IMR-90 (cell line): ENCODE data around the gene PSME4. TPM values are rescaled to one million over a fixed set of nuclear protein-coding genes. Genes with fewer than 3 reads are reported as not detected.
A peak's percentile ranks its signal among the peaks of the same experiment; 100 is the strongest.

Experiments
- ATAC-seq: fragments of 200-7000 bp; cut with Tn5 transposase; 2 replicates; pipeline ENCODE4 v1.9.1; 2020; ENCODE audit warnings: low read depth, mild to moderate bottlenecking, moderate library complexity
- BruUV-seq: library from RNA; stranded (reverse); fragments of 400-500 nt; replicated peaks from 2 replicates; lab custom pipeline; 2021; lab: Mats Ljungman, UMichigan
- CTCF ChIA-PET: fragments of 300-600 bp; formaldehyde crosslinking; extraction: SDS; loops from one replicate; lab custom pipeline; 2021; ENCODE audit warnings: antibody characterized with exemption; lab: Yijun Ruan, JAX
- POLR2A ChIA-PET: fragments of 300-600 bp; sonication (Branson Sonifier 250); formaldehyde crosslinking; loops from one replicate; lab custom pipeline; 2022; ENCODE audit warnings: antibody characterized with exemption; ENCODE audit not compliant: unreplicated experiment; lab: Charles Lee
- DNase-seq: peaks from one replicate; pipeline ENCODE4 v3.0.0; 2013
- H2AFZ ChIP-seq: replicated peaks from 2 replicates; pipeline ENCODE3; 2013; ENCODE audit warnings: low read length, mild to moderate bottlenecking; ENCODE audit not compliant: poor library complexity
- H2AK5ac ChIP-seq: 2 replicates; pipeline ENCODE4 v1.6.1; 2013; ENCODE audit warnings: low read depth, low read length, inconsistent platforms
- H2AK9ac ChIP-seq: replicated peaks from 2 replicates; pipeline ENCODE3; 2013; ENCODE audit warnings: mild to moderate bottlenecking, low read depth, low read length, moderate library complexity; ENCODE audit not compliant: poor library complexity
- H2BK120ac ChIP-seq: 2 replicates; pipeline ENCODE4 v1.6.1; 2013; ENCODE audit warnings: low read depth, low read length, inconsistent platforms
- H2BK15ac ChIP-seq: 3 replicates; pipeline ENCODE4 v1.6.1; 2013; ENCODE audit warnings: low read depth, low read length, inconsistent platforms
- H2BK20ac ChIP-seq: 2 replicates; pipeline ENCODE4 v1.6.1; 2013; ENCODE audit warnings: low read depth, mild to moderate bottlenecking, inconsistent platforms, low read length, moderate library complexity
- H2BK5ac ChIP-seq: 2 replicates; pipeline ENCODE4 v1.6.1; 2013; ENCODE audit warnings: mild to moderate bottlenecking, low read depth, low read length, inconsistent platforms; ENCODE audit not compliant: poor library complexity, severe bottlenecking
- H3K14ac ChIP-seq: replicated peaks from 2 replicates; pipeline ENCODE4 v1.6.1; 2013; ENCODE audit warnings: low read depth, low read length, inconsistent platforms
- H3K18ac ChIP-seq: 2 replicates; pipeline ENCODE4 v1.6.1; 2013; ENCODE audit warnings: low read depth, low read length, control low read depth
- H3K23ac ChIP-seq: 2 replicates; pipeline ENCODE4 v1.6.1; 2013; ENCODE audit warnings: low read depth, low read length, inconsistent platforms
- H3K27ac ChIP-seq: 2 replicates; pipeline ENCODE4 v1.5.1; 2013; ENCODE audit warnings: mild to moderate bottlenecking, control low read depth, low read length; ENCODE audit not compliant: insufficient read depth
- H3K27me3 ChIP-seq: 2 replicates; pipeline ENCODE4 v1.6.1; 2013; ENCODE audit warnings: low read length; ENCODE audit not compliant: control insufficient read depth, insufficient read depth
- H3K36me3 ChIP-seq: 2 replicates; pipeline ENCODE4 v1.6.1; 2013; ENCODE audit warnings: low read length, mixed read lengths; ENCODE audit not compliant: control insufficient read depth, insufficient read depth
- H3K4ac ChIP-seq: 2 replicates; pipeline ENCODE4 v1.6.1; 2013; ENCODE audit warnings: low read depth, low read length, inconsistent platforms
- H3K4me1 ChIP-seq: 2 replicates; pipeline ENCODE4 v1.6.1; 2013; ENCODE audit warnings: low read length, mixed read lengths; ENCODE audit not compliant: control insufficient read depth, insufficient read depth
- H3K4me2 ChIP-seq: 2 replicates; pipeline ENCODE4 v1.6.1; 2013; ENCODE audit warnings: low read depth, mild to moderate bottlenecking, control low read depth, low read length, moderate library complexity
- H3K4me3 ChIP-seq: 2 replicates; pipeline ENCODE4 v1.5.1; 2013; ENCODE audit warnings: low read depth, mild to moderate bottlenecking, control low read depth, low read length, moderate library complexity; ENCODE audit not compliant: insufficient read depth
- H3K56ac ChIP-seq: 2 replicates; pipeline ENCODE4 v1.6.1; 2013; ENCODE audit warnings: low read length, inconsistent platforms; ENCODE audit not compliant: insufficient read depth; ENCODE audit errors: extremely low read depth
- H3K79me1 ChIP-seq, 2 experiments: 2 replicates each; pipeline ENCODE4 v1.6.1; 2013; ENCODE audit warnings: low read length in 2 of 2, inconsistent platforms in 1 of 2, low read depth in 1 of 2
- H3K9ac ChIP-seq: 2 replicates; pipeline ENCODE4 v1.6.1; 2013; ENCODE audit warnings: low read depth, low read length, control low read depth
- H3K9me1 ChIP-seq: 2 replicates; pipeline ENCODE4 v1.6.1; 2013; ENCODE audit warnings: low read length, inconsistent platforms; ENCODE audit not compliant: insufficient read depth
- H3K9me3 ChIP-seq: 2 replicates; pipeline ENCODE4 v1.6.1; 2013; ENCODE audit warnings: low read length; ENCODE audit not compliant: control insufficient read depth, insufficient read depth
- H4K20me1 ChIP-seq: 2 replicates; pipeline ENCODE4 v1.6.1; 2013; ENCODE audit warnings: low read length, inconsistent platforms; ENCODE audit not compliant: insufficient read depth
- H4K5ac ChIP-seq: 2 replicates; pipeline ENCODE4 v1.6.1; 2013; ENCODE audit warnings: mild to moderate bottlenecking, low read depth, low read length, control low read depth
- H4K8ac ChIP-seq, 2 experiments: 2 replicates each; pipeline ENCODE4 v1.6.1; 2013; ENCODE audit warnings: low read depth in 2 of 2, low read length in 2 of 2, control low read depth in 1 of 2, inconsistent platforms in 1 of 2
- H4K91ac ChIP-seq: 2 replicates; pipeline ENCODE4 v1.6.1; 2013; ENCODE audit warnings: low read depth, low read length, inconsistent platforms; ENCODE audit not compliant: insufficient read depth
- BHLHE40 ChIP-seq: fragments of 150-350 bp; IDR thresholded peaks from 2 replicates; pipeline ENCODE4 v1.6.1; 2016; ENCODE audit warnings: mild to moderate bottlenecking, low read depth, low read length
- CEBPB ChIP-seq: IDR thresholded peaks from 2 replicates; pipeline ENCODE4 v1.6.1; 2012; ENCODE audit warnings: low read depth, low read length, improper control_type of control experiment
- CHD1 ChIP-seq: IDR thresholded peaks from 2 replicates; pipeline ENCODE4 v1.6.1; 2012; ENCODE audit warnings: low read depth, low read length, improper control_type of control experiment
- CTCF ChIP-seq: conservative IDR thresholded peaks from 2 replicates; pipeline ENCODE4 v1.5.1; 2012; ENCODE audit warnings: mild to moderate bottlenecking, low read depth, low read length, improper control_type of control experiment
- ELK1 ChIP-seq: fragments of 150-350 bp; IDR thresholded peaks from 2 replicates; pipeline ENCODE4 v1.6.1; 2016; ENCODE audit warnings: low read depth, mild to moderate bottlenecking, low read length, moderate library complexity, borderline replicate concordance
- FOS ChIP-seq: fragments of 150-350 bp; IDR thresholded peaks from 2 replicates; pipeline ENCODE4 v1.6.1; 2016; ENCODE audit warnings: low read depth, low read length
- MAFK ChIP-seq: IDR thresholded peaks from 2 replicates; pipeline ENCODE4 v1.6.1; 2012; ENCODE audit warnings: low read depth, low read length, improper control_type of control experiment
- MAZ ChIP-seq: IDR thresholded peaks from 2 replicates; pipeline ENCODE4 v1.6.1; 2012; ENCODE audit warnings: low read depth, mild to moderate bottlenecking, low read length, improper control_type of control experiment, moderate library complexity, borderline replicate concordance
- MXI1 ChIP-seq: IDR thresholded peaks from 2 replicates; pipeline ENCODE4 v1.6.1; 2012; ENCODE audit warnings: low read depth, mild to moderate bottlenecking, low read length, moderate library complexity, borderline replicate concordance
- NFE2L2 ChIP-seq: fragments of 150-350 bp; IDR thresholded peaks from 2 replicates; pipeline ENCODE4 v1.6.1; 2016; ENCODE audit warnings: low read depth, mild to moderate bottlenecking, low read length
- POLR2A ChIP-seq: IDR thresholded peaks from 2 replicates; pipeline ENCODE4 v1.6.1; 2012; ENCODE audit warnings: mild to moderate bottlenecking, low read depth, low read length
- RAD21 ChIP-seq: IDR thresholded peaks from 2 replicates; pipeline ENCODE4 v1.6.1; 2012; ENCODE audit warnings: low read length, improper control_type of control experiment
- RCOR1 ChIP-seq: IDR thresholded peaks from 2 replicates; pipeline ENCODE4 v1.6.1; 2012; ENCODE audit warnings: mild to moderate bottlenecking, low read length, improper control_type of control experiment; ENCODE audit not compliant: insufficient replicate concordance
- SMC3 ChIP-seq: fragments of 150-350 bp; IDR thresholded peaks from 2 replicates; pipeline ENCODE4 v1.6.1; 2016; ENCODE audit warnings: low read depth, mild to moderate bottlenecking, antibody characterized with exemption, low read length, moderate library complexity
- USF2 ChIP-seq: fragments of 150-350 bp; IDR thresholded peaks from 2 replicates; pipeline ENCODE4 v1.6.1; 2017; ENCODE audit warnings: mild to moderate bottlenecking, antibody characterized with exemption, low read length, low read depth
- WGBS, 2 experiments: methylation state at CpG; one replicate each; pipeline versions ENCODE4 v1.1.5 to v1.1.7; 2013; ENCODE audit warnings: missing lambda C conversion rate in 2 of 2; ENCODE audit not compliant: insufficient read length in 1 of 2; ENCODE audit errors: extremely low coverage in 2 of 2; 5-methylcytosine and 5-hydroxymethylcytosine counted together
- dilution Hi-C: fragments of 300-500 bp; cut with HindIII; formaldehyde crosslinking; loops from one replicate; pipeline ENCODE4 v1.14.3; 2018; ENCODE audit warnings: low sequenced_read_pairs; ENCODE audit not compliant: unreplicated experiment
- in situ Hi-C: fragments of 300-500 bp; cut with MboI; formaldehyde crosslinking; loops from 3 replicates; pipeline ENCODE4 v1.14.3; 2019; ENCODE audit warnings: low sequenced_read_pairs, inconsistent platforms, mixed read lengths
- intact Hi-C: fragments of 100-400 bp; cut with micrococcal nuclease; formaldehyde crosslinking; loops from 2 replicates; pipeline ENCODE4 v1.10.0; 2022
- polyA plus RNA-seq, 3 experiments: library from polyadenylated mRNA; depleted of rRNA; stranded (reverse); fragments of >200 nt; gene quantifications; 2 replicates each; pipeline ENCODE4 v1.2.3, GENCODE V29; 2012; ENCODE audit warnings: low replicate concordance in 1 of 3
- total RNA-seq: library from RNA; depleted of rRNA; stranded (reverse); fragments of >200 nt; gene quantifications from 2 replicates; pipeline ENCODE4 v1.2.3, GENCODE V29; 2012

Gene PSME4
- total and polyA plus RNA-seq, 2 of the 4 experiments (the other 2 are of a cell fraction), result 28.2 to 61.3 TPM

- Histone ChIP-seq H2AK5ac (no peak overlapping the region), H3K4me1 (peaks cover 14% of the 10 kb centered on the region), H3K56ac (no peak overlapping the region), H3K4me2 (no peak overlapping the region; the same call in 1 of the 2 replicates), H3K27me3 (no peaks in the 10 kb centered on the region), H2BK120ac (no peak overlapping the region), H4K20me1 (peaks cover 77% of the 10 kb centered on the region), H2BK5ac (no peak overlapping the region), H3K36me3 (no peaks in the 10 kb centered on the region), H4K91ac (no peak overlapping the region), H2AFZ (no peak overlapping the region), H2BK15ac (no peak overlapping the region), H3K9me3 (no peaks in the 10 kb centered on the region), H2AK9ac (no peak overlapping the region), H3K18ac (no peak overlapping the region), H3K9me1 (peaks cover 7% of the 10 kb centered on the region; the same call in 1 of the 2 replicates), H3K4ac (no peak overlapping the region), H3K23ac (peak overlapping the region; percentile 41; the same call in 1 of the 2 replicates), H4K5ac (no peak overlapping the region), H3K14ac (peak overlapping the region; percentile 57; the same call in 1 of the 2 replicates), H3K79me1 (peaks cover 0 to 43% of the 10 kb centered on the region in 2 experiments; a peak in 3 of 4 replicates), H4K8ac (no peak overlapping the region), H3K9ac (no peak overlapping the region), H3K4me3 (no peak overlapping the region), H2BK20ac (no peak overlapping the region), H3K27ac (no peak overlapping the region)
- ChIA-PET CTCF (no interaction called here), POLR2A (no interaction called here)
- no CpG with 5 or more reads among the region's 2 CpGs for WGBS, 2 experiments
- intact Hi-C loops, result loop anchor here (5.0 kb wide), 1 partner anchor 1318 kb away; no protein-coding TSS in a partner anchor
- ATAC-seq, result no peak
- no TSS peak for BruUV-seq
- no peak for DNase-seq
- in situ Hi-C loops, result no loop called here
- dilution Hi-C loops, result no loop called here
- TF ChIP-seq NFE2L2 (no peak), CTCF (no peak), CHD1 (no peak), USF2 (no peak), RAD21 (no peak), MXI1 (no peak), FOS (no peak), SMC3 (no peak), CEBPB (no peak), MAFK (no peak), POLR2A (no peak), RCOR1 (no peak), MAZ (no peak), ELK1 (no peak), BHLHE40 (no peak)
Observed at GRCh38 chr2:53964257-53964952, 6.4 kb downstream of the PSME4 start.
